GM12892 (cell line): Measurements from ENCODE around the gene RNFT2.

Experiments
- DNase-seq: peaks from one replicate; pipeline ENCODE4 v3.0.0; 2011; ENCODE audit not compliant: insufficient read length
- FAIRE-seq: peaks from 2 replicates; lab custom pipeline; 2011; peaks lifted over from hg19 to GRCh38; lab: Jason Lieb, UNC
- POLR2A ChIP-seq: IDR thresholded peaks from 2 replicates; pipeline ENCODE4 v1.6.1; 2011; ENCODE audit warnings: low read depth, low read length, control low read depth
- POLR2AphosphoS5 ChIP-seq: IDR thresholded peaks from 2 replicates; pipeline ENCODE4 v1.6.1; 2011; ENCODE audit warnings: low read depth, low read length, control low read depth
- TAF1 ChIP-seq: IDR thresholded peaks from 2 replicates; pipeline ENCODE4 v1.6.1; 2011; ENCODE audit warnings: low read depth, mild to moderate bottlenecking, control low read depth, low read length, borderline replicate concordance

RNFT2 gene

GRCh38 chr12:116855744-116856470 is 117.8 kb downstream of the RNFT2 start:
- TF ChIP-seq POLR2AphosphoS5 (no peak), POLR2A (no peak), TAF1 (no peak)
- DNase-seq: no peak
- no peak for FAIRE-seq

GRCh38 chr12:116856729-116857128 is 118.6 kb downstream of the RNFT2 start:
- TF ChIP-seq POLR2A (no peak), TAF1 (no peak)
- DNase-seq: no peak
- no peak for FAIRE-seq

GRCh38 chr12:116859079-116859478 is 121.0 kb downstream of the RNFT2 start:
- no peak for FAIRE-seq
- no peak for DNase-seq
- TF ChIP-seq TAF1 (no peak), POLR2A (no peak), POLR2AphosphoS5 (no peak)

DNA sequence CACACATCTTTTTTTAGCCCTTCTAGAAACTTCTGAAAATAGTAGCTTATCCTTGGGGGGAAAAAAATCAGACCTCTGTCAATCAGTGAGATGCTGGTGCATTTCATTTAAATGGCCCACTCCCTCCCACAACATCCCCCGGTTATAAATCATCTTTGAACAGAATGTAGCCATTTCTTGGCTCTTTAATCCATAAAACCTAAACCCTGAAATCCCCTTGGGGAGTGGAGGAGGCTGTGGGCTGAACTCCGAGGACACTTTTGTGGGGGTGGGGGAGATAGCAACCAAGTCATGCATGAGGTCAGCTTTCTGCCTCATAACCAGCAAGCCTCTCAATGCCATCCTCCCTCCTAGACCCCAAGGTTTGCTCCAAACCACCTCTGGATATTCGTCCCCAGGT is 122.1 kb downstream of the RNFT2 start:
- TF ChIP-seq TAF1 (no peak), POLR2A (no peak), POLR2AphosphoS5 (no peak)
- FAIRE-seq (no peak), DNase-seq (no peak)

GRCh38 chr12:116861320-116861719 is 123.2 kb downstream of the RNFT2 start:
- FAIRE-seq (peak; percentile 57), DNase-seq (no peak)
- TF ChIP-seq TAF1 (no peak), POLR2AphosphoS5 (no peak), POLR2A (no peak)

GRCh38 chr12:116862167-116862566 is 124.1 kb downstream of the RNFT2 start:
- DNase-seq: no peak
- no peak for FAIRE-seq
- TF ChIP-seq POLR2AphosphoS5: no peak
- no peak for TF ChIP-seq POLR2A
- TF ChIP-seq TAF1: no peak

DNA sequence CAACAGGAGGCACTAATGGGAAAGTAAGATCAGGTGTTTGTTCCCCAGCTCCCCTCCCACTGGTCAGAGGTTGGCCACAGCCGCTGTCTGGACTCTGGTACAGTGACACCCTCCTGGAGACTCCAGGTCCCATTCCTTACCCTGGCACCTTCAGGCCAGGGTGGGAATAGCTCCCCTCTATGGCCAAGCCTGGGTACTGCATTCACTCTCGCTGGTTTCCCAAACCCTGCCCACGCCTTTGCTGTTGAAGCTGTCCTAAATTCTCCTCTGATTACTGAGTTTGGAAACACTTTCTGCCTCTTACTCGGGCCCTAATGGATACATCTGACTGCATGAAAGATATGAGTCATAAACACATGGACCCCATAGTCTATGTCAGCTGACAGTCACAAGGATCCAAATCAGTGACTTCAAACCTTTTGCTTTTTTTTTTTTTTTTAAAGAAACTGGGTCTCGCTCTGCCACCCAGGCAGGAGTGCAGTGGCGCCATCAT is 125.2 kb downstream of the RNFT2 start:
- FAIRE-seq (no peak), DNase-seq (no peak)
- TF ChIP-seq POLR2AphosphoS5: no peak
- no peak for TF ChIP-seq TAF1
- no peak for TF ChIP-seq POLR2A

DNA sequence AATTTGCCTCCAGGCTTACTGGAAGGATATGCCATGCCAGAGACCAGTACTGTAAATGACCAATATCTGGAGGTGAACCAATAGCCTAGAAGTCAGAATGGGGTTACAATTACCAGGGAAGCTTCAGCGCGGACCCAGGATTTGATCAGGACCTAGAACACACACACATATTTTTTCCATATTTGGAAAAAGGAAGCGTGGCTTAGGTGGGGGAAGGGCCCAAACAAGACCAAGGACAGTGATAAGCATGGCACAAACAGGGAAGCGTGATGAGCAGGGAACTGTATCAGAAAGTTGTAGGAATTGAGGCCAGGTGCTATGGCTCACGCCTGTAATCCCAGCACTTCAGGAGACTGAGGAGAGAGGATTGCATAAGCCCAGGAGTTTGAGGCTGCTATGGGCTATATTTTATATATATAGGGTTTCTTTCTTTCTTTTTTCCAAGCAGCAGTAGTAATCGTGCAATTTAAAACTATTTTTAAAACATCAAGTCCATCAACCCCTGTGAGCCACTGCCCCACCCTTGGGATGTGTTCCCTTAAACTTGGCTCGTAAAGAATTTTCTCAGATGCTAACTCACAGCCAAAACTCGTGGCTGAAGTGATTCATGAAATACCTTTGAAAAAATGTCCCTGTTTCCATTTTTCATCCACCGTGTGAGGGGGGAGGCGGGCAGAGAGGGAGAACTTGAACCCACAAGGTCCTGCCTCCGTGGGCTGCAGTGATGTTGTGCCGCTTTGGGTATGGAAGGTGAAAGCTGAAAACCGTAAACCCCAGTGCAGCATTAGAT is 126.5 kb downstream of the RNFT2 start:
- DNase-seq (no peak), FAIRE-seq (no peak)
- TF ChIP-seq POLR2A (no peak), POLR2AphosphoS5 (no peak), TAF1 (no peak)

DNA sequence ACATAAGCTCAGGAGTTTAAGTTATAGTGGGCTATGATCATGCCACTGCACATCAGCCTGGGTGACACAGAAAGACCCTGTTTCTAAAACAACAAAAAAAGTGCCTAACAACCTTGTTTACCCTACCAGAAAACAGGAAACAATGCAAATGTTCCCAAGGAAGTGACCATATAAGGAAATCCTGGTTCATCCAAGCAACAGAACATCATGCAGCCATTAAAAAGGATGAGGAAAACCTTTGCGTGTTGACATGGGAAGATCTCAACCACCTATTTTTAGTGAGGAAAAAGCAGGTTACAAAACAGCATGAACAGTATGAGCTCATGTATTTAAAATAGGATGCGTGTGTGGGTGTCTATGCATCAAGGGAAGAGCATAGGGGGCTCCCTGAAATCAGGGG is 129.4 kb downstream of the RNFT2 start:
- DNase-seq (no peak), FAIRE-seq (no peak)
- TF ChIP-seq POLR2A: no peak
- no peak for TF ChIP-seq POLR2AphosphoS5
- no peak for TF ChIP-seq TAF1

DNA sequence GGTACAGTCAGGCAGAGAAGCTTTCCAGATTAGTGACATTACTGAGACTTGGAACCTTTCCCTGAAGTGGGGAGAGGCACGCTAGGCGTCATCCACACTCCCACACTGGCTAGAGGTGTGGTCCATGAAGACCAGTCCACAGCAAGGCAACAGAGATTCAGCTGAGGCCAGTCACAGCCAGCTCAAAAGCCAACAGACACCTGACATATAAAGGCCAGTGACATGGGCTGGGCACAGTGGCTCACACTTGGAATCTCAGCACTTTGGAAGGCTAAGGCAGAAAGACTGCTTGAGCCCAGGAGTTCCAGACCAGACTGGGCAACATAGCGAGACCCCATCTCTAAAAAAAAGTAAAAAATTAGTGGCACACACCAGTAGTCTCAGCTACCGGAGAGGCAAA is 132.2 kb downstream of the RNFT2 start:
- TF ChIP-seq POLR2AphosphoS5: no peak
- no peak for TF ChIP-seq TAF1
- no peak for TF ChIP-seq POLR2A
- DNase-seq: no peak
- no peak for FAIRE-seq

DNA sequence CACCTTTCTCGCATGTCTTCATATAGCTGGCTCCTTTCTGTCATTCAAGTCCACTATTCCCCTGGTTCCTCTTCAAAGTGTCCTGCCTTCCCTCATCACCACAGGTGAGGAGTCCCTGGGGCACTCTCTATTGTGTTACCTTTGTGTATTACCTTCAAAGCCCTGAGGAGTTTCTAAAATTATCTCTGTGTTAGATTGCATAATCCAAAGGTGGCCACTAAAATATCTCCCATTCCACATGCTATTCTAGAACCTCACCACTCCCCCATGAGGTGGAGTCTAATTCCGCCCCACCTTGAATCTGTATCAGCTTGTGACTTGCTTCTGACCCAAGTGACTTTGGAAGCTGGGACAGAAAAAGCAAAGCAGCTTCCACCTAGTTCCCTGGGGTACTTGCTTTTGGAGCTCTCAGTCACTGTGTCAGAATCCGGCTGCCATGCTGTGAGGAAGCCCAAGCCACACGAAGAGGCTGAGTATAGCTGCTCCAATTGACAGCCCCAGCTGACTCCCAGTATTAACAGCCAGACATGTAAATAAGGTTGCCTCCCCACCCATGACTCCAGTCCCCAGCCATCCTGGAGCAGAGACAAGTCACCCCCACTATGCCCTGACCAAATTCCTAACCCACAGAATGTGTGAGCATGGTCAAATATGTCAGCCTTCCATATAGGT is 136.3 kb downstream of the RNFT2 start:
- no peak for TF ChIP-seq POLR2AphosphoS5
- no peak for TF ChIP-seq POLR2A
- TF ChIP-seq TAF1: no peak
- no peak for FAIRE-seq
- DNase-seq: no peak
